Sigmoid colon (tissue), 4 donors: ENCODE results near the gene FN1.
A peak's percentile ranks its signal among the peaks of the same experiment; 100 is the strongest.

Experiments
- CTCF ChIP-seq, 4 experiments: fragments of 450-650 bp in 3 of 4; fragments of 200-600 bp in 1 of 4; IDR thresholded peaks; one replicate each; pipeline ENCODE4 v1.5.1; 2016 to 2019; ENCODE audit warnings: antibody characterized with exemption in 4 of 4, mild to moderate bottlenecking in 3 of 4, moderate library complexity in 2 of 4
- POLR2AphosphoS5 ChIP-seq, 4 donors: sonication (generic); formaldehyde crosslinking; IDR thresholded peaks; one replicate each; pipeline ENCODE4 v1.6.1; 2017; ENCODE audit warnings: antibody characterized with exemption in 4 of 4

GRCh38 chr2:215379948-215380347 lies 55.9 kb downstream of the FN1 start:
- TF ChIP-seq CTCF (IDR thresholded peaks at IDR 0.05) (no peak), POLR2AphosphoS5 (IDR thresholded peaks at IDR 0.05) (peak in 1 of 4 donors; percentile 2)
